ENCODE data around the gene NPTX1.

DNA sequence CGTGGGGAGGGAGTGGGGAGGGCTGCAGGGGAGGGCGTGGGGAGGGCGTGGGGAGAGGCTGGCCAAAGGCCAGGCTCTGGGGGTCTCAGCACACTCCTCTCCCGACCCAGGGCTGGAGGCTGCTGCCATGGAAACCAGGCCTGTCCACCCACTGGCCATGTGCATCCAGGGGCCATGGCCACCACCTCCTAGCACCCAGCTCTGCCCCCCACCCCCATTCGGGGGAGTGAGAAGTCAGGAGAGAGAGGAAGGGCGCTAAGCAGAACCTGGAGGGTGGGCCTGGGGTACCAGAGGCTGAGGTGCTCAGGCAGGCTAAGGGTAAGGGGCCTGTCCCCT, 31.8 kb downstream of the NPTX1 start:
- TF ChIP-seq, protein P1, sequence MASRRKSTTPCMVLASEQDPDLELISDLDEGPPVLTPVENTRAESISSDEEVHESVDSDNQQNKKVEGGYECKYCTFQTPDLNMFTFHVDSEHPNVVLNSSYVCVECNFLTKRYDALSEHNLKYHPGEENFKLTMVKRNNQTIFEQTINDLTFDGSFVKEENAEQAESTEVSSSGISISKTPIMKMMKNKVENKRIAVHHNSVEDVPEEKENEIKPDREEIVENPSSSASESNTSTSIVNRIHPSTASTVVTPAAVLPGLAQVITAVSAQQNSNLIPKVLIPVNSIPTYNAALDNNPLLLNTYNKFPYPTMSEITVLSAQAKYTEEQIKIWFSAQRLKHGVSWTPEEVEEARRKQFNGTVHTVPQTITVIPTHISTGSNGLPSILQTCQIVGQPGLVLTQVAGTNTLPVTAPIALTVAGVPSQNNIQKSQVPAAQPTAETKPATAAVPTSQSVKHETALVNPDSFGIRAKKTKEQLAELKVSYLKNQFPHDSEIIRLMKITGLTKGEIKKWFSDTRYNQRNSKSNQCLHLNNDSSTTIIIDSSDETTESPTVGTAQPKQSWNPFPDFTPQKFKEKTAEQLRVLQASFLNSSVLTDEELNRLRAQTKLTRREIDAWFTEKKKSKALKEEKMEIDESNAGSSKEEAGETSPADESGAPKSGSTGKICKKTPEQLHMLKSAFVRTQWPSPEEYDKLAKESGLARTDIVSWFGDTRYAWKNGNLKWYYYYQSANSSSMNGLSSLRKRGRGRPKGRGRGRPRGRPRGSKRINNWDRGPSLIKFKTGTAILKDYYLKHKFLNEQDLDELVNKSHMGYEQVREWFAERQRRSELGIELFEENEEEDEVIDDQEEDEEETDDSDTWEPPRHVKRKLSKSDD (conservative IDR thresholded peaks at IDR 0.05; ENCODE audit: low read length): no peak
- no peak for TF ChIP-seq NCOR1 (IDR thresholded peaks at IDR 0.05)
- no peak for TF ChIP-seq FOSL1 (tag; conservative IDR thresholded peaks at IDR 0.05)
- no peak for TF ChIP-seq POLR2H (tag; IDR thresholded peaks at IDR 0.05; ENCODE audit: low read depth)
- no peak for TF ChIP-seq KDM1A (IDR thresholded peaks at IDR 0.05)
- TF ChIP-seq, protein P2, sequence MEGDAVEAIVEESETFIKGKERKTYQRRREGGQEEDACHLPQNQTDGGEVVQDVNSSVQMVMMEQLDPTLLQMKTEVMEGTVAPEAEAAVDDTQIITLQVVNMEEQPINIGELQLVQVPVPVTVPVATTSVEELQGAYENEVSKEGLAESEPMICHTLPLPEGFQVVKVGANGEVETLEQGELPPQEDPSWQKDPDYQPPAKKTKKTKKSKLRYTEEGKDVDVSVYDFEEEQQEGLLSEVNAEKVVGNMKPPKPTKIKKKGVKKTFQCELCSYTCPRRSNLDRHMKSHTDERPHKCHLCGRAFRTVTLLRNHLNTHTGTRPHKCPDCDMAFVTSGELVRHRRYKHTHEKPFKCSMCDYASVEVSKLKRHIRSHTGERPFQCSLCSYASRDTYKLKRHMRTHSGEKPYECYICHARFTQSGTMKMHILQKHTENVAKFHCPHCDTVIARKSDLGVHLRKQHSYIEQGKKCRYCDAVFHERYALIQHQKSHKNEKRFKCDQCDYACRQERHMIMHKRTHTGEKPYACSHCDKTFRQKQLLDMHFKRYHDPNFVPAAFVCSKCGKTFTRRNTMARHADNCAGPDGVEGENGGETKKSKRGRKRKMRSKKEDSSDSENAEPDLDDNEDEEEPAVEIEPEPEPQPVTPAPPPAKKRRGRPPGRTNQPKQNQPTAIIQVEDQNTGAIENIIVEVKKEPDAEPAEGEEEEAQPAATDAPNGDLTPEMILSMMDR (IDR thresholded peaks at IDR 0.05 in 2 of 3, conservative IDR thresholded peaks at IDR 0.05 in 1 of 3; ENCODE audit: insufficient read depth in 2 of 3, low read depth in 1 of 3, low read length in 3 of 3): no peak
- no peak for TF ChIP-seq NFIC (IDR thresholded peaks at IDR 0.05)
- TF ChIP-seq, protein P3, sequence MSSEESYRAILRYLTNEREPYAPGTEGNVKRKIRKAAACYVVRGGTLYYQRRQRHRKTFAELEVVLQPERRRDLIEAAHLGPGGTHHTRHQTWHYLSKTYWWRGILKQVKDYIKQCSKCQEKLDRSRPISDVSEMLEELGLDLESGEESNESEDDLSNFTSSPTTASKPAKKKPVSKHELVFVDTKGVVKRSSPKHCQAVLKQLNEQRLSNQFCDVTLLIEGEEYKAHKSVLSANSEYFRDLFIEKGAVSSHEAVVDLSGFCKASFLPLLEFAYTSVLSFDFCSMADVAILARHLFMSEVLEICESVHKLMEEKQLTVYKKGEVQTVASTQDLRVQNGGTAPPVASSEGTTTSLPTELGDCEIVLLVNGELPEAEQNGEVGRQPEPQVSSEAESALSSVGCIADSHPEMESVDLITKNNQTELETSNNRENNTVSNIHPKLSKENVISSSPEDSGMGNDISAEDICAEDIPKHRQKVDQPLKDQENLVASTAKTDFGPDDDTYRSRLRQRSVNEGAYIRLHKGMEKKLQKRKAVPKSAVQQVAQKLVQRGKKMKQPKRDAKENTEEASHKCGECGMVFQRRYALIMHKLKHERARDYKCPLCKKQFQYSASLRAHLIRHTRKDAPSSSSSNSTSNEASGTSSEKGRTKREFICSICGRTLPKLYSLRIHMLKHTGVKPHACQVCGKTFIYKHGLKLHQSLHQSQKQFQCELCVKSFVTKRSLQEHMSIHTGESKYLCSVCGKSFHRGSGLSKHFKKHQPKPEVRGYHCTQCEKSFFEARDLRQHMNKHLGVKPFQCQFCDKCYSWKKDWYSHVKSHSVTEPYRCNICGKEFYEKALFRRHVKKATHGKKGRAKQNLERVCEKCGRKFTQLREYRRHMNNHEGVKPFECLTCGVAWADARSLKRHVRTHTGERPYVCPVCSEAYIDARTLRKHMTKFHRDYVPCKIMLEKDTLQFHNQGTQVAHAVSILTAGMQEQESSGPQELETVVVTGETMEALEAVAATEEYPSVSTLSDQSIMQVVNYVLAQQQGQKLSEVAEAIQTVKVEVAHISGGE (CRISPR knock-in tag; IDR thresholded peaks at IDR 0.05): no peak
- no peak for TF ChIP-seq ZZZ3 (IDR thresholded peaks at IDR 0.05)
- TF ChIP-seq FOXK2 (conservative IDR thresholded peaks at IDR 0.05 in 1 of 2, IDR thresholded peaks at IDR 0.05 in 1 of 2; ENCODE audit: low read depth in 2 of 2): no peak
- TF ChIP-seq HSF4 (CRISPR knock-in tag; IDR thresholded peaks at IDR 0.05; ENCODE audit: borderline replicate concordance): no peak
